Gastrocnemius medialis (tissue), 4 donors: ENCODE results near the gene TMEM169. TPM values are rescaled to one million over a fixed set of nuclear protein-coding genes. Genes with fewer than 3 reads are reported as not detected.

Experiments
- ATAC-seq, 2 donors: fragments of 150-250 bp; one replicate each; pipeline ENCODE4 v1.9.1; 2016
- DNase-seq, 2 donors: peaks; one replicate each; pipeline ENCODE4 v3.0.0-alpha.2; 2019
- H3K27ac ChIP-seq, 4 donors: fragments of 200-600 bp; sonication (generic); 1 replicate in 1 of 4; 2 replicates in 3 of 4; pipeline ENCODE4 v1.5.1; 2016 to 2018; ENCODE audit warnings: mild to moderate bottlenecking in 2 of 4, moderate library complexity in 1 of 4
- H3K27me3 ChIP-seq, 3 donors: fragments of 200-600 bp; sonication (generic) in 2 of 3; 1 replicate in 1 of 3; 2 replicates in 2 of 3; pipeline versions ENCODE4 v1.5.1 to v1.6.0; 2016 to 2019; ENCODE audit warnings: mild to moderate bottlenecking in 1 of 3, moderate library complexity in 1 of 3
- H3K36me3 ChIP-seq, 2 donors: fragments of 200-600 bp; sonication (generic) in 1 of 2; one replicate each; pipeline ENCODE4 v1.5.1; 2017 to 2018
- H3K4me1 ChIP-seq, 2 donors: fragments of 200-600 bp; sonication (generic) in 1 of 2; one replicate each; pipeline ENCODE4 v1.5.1; 2016 to 2017; ENCODE audit warnings: mild to moderate bottlenecking in 2 of 2
- H3K4me3 ChIP-seq, 4 donors: fragments of 200-600 bp; sonication (generic) in 3 of 4; 1 replicate in 1 of 4; 2 replicates in 3 of 4; pipeline ENCODE4 v1.5.1; 2016 to 2019; ENCODE audit warnings: mild to moderate bottlenecking in 2 of 4
- H3K9me3 ChIP-seq, 3 donors: fragments of 200-600 bp; sonication (generic) in 2 of 3; 1 replicate in 1 of 3; 2 replicates in 2 of 3; pipeline ENCODE4 v1.5.1; 2016 to 2019
- POLR2A ChIP-seq, 2 donors: fragments of 450-650 bp; IDR thresholded peaks; one replicate each; pipeline ENCODE4 v1.6.1; 2017; ENCODE audit warnings: antibody characterized with exemption in 2 of 2, mild to moderate bottlenecking in 2 of 2, moderate library complexity in 2 of 2
- in situ Hi-C, 4 donors: fragments of 200-750 bp; cut with MboI; loops; one replicate each; pipeline versions ENCODE4 v1.15.0 to v1.8.0; 2017; ENCODE audit warnings: low sequenced_read_pairs in 4 of 4
- intact Hi-C: fragments of 100-400 bp; cut with DNase I; formaldehyde crosslinking; loops from one replicate; pipeline ENCODE4 v1.15.1; 2023; ENCODE audit warnings: low total_unique reads
- total RNA-seq, 4 donors: library from RNA; depleted of rRNA; stranded (reverse); fragments of >200 nt; gene quantifications; one replicate each; pipeline versions ENCODE4 v1.1.0 to v1.2.3, GENCODE V29; 2016
- TF ChIP-seq, protein P1 (sequence below), 5 experiments: fragments of 450-650 bp in 3 of 5; fragments of 200-600 bp in 2 of 5; sonication (generic) in 2 of 5; IDR thresholded peaks in 4 of 5; conservative IDR thresholded peaks in 1 of 5; 1 replicate in 4 of 5; 2 replicates in 1 of 5; pipeline ENCODE4 v1.5.1; 2016 to 2019; ENCODE audit warnings: antibody characterized with exemption in 5 of 5, mild to moderate bottlenecking in 3 of 5, moderate library complexity in 3 of 5

Gene TMEM169, protein sequence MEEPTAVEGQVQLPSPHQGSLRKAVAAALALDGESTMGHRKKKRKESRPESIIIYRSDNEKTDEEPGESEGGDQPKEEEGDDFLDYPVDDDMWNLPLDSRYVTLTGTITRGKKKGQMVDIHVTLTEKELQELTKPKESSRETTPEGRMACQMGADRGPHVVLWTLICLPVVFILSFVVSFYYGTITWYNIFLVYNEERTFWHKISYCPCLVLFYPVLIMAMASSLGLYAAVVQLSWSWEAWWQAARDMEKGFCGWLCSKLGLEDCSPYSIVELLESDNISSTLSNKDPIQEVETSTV
- not detected for total RNA-seq

GRCh38 chr2:216081487-216082116, at the start of gene TMEM169, which contains the start of gene PECR:
Gene TMEM169, plus strand, starts transcription at chr2:216081919. Its CDS starts 14,045 bp downstream, at chr2:216095964.
Gene PECR, minus strand, starts transcription at chr2:216081809. Its CDS starts 68 bp downstream, at chr2:216081741.
- H3K27me3 ChIP-seq, result no peaks in the 10 kb centered on the region
- no peak for TF ChIP-seq POLR2A (IDR thresholded peaks at IDR 0.05)
- TF ChIP-seq, protein P1, sequence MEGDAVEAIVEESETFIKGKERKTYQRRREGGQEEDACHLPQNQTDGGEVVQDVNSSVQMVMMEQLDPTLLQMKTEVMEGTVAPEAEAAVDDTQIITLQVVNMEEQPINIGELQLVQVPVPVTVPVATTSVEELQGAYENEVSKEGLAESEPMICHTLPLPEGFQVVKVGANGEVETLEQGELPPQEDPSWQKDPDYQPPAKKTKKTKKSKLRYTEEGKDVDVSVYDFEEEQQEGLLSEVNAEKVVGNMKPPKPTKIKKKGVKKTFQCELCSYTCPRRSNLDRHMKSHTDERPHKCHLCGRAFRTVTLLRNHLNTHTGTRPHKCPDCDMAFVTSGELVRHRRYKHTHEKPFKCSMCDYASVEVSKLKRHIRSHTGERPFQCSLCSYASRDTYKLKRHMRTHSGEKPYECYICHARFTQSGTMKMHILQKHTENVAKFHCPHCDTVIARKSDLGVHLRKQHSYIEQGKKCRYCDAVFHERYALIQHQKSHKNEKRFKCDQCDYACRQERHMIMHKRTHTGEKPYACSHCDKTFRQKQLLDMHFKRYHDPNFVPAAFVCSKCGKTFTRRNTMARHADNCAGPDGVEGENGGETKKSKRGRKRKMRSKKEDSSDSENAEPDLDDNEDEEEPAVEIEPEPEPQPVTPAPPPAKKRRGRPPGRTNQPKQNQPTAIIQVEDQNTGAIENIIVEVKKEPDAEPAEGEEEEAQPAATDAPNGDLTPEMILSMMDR (IDR thresholded peaks at IDR 0.05 in 4 of 5, conservative IDR thresholded peaks at IDR 0.05 in 1 of 5), result no peak
- peak within 1 kb of the TSS; percentile 16 to 44 (median 40) for H3K27ac ChIP-seq
- peak; percentile 52 to 64 for DNase-seq
- intact Hi-C loops (loop anchor here (2.0 kb wide), 1 partner anchor 33 kb away; no protein-coding TSS in a partner anchor), in situ Hi-C loops (no loop called here)
- no peaks in the 10 kb centered on the region for H3K36me3 ChIP-seq
- peak; percentile 90 for ATAC-seq
- no peaks in the 10 kb centered on the region for H3K9me3 ChIP-seq
- peak within 1 kb of the TSS; percentile 63 to 74 (median 66) for H3K4me3 ChIP-seq
- H3K4me1 ChIP-seq, result peaks cover 9 to 17% of the 10 kb centered on the region in 2 donors

GRCh38 chr2:216031960-216032689, 49.6 kb upstream of the TMEM169 start:
- DNase-seq (no peak), ATAC-seq (no peak)
- in situ Hi-C loops (loop anchor here (25.0 kb wide), 1 partner anchor 630 kb away; no protein-coding TSS in a partner anchor), intact Hi-C loops (loop anchor here (10.0 kb wide), 1 partner anchor 1683 kb away; no protein-coding TSS in a partner anchor)
- no peak overlapping the region for H3K27ac ChIP-seq
- no peaks in the 10 kb centered on the region for H3K9me3 ChIP-seq
- no peaks in the 10 kb centered on the region for H3K4me1 ChIP-seq
- H3K27me3 ChIP-seq, result no peaks in the 10 kb centered on the region
- H3K36me3 ChIP-seq, result no peaks in the 10 kb centered on the region
- TF ChIP-seq POLR2A (IDR thresholded peaks at IDR 0.05), result no peak
- TF ChIP-seq, protein P1 (IDR thresholded peaks at IDR 0.05 in 4 of 5, conservative IDR thresholded peaks at IDR 0.05 in 1 of 5), result no peak
- H3K4me3 ChIP-seq, result no peak overlapping the region

- TF ChIP-seq POLR2A (IDR thresholded peaks at IDR 0.05), result no peak
- TF ChIP-seq, protein P1 (IDR thresholded peaks at IDR 0.05 in 4 of 5, conservative IDR thresholded peaks at IDR 0.05 in 1 of 5), result no peak
- in situ Hi-C loops, result loop anchor here (25.0 kb wide), 1 partner anchor 629 kb away; no protein-coding TSS in a partner anchor
- no peaks in the 10 kb centered on the region for H3K9me3 ChIP-seq
- ATAC-seq (no peak), DNase-seq (no peak)
- no peaks in the 10 kb centered on the region for H3K36me3 ChIP-seq
- H3K4me3 ChIP-seq, result no peak overlapping the region
- H3K27me3 ChIP-seq, result no peaks in the 10 kb centered on the region
- H3K27ac ChIP-seq, result no peak overlapping the region
- no peaks in the 10 kb centered on the region for H3K4me1 ChIP-seq
- intact Hi-C loops, result loop anchor here (10.0 kb wide), 1 partner anchor 1681 kb away; no protein-coding TSS in a partner anchor
These were observed 48.3 kb upstream of the TMEM169 start for GRCh38 chr2:216033403-216033802.

GRCh38 chr2:216034065-216034464, 47.7 kb upstream of the TMEM169 start:
- no peak overlapping the region for H3K4me3 ChIP-seq
- in situ Hi-C loops, result loop anchor here (25.0 kb wide), 1 partner anchor 628 kb away; no protein-coding TSS in a partner anchor
- no peaks in the 10 kb centered on the region for H3K27me3 ChIP-seq
- TF ChIP-seq, protein P1 (IDR thresholded peaks at IDR 0.05 in 4 of 5, conservative IDR thresholded peaks at IDR 0.05 in 1 of 5), result peak; percentile 49 to 88 (median 67)
- TF ChIP-seq POLR2A (IDR thresholded peaks at IDR 0.05), result no peak
- H3K9me3 ChIP-seq, result no peaks in the 10 kb centered on the region
- no peak overlapping the region for H3K27ac ChIP-seq
- DNase-seq (peak in 1 of 2 donors; percentile 37), ATAC-seq (peak in 1 of 2 donors; percentile 66)
- intact Hi-C loops, result loop anchor here (1.0 to 10.0 kb wide), 2 partner anchors 632 to 1681 kb away; no protein-coding TSS in a partner anchor
- H3K36me3 ChIP-seq, result no peaks in the 10 kb centered on the region
- H3K4me1 ChIP-seq, result no peaks in the 10 kb centered on the region
